Activated naive CD8-positive, alpha-beta T cell treated with anti-CD3 and anti-CD28 coated beads, Interleukin-2, amount 50 U/mL, for 24 hours (primary cell): Measurements from ENCODE around the gene ACTL7B.

Experiments
- ATAC-seq: fragments of 150-1000 bp; cut with Tn5 transposase; one replicate; pipeline ENCODE4 v1.10.0; 2021
- DNase-seq: peaks from one replicate; pipeline ENCODE4 v3.0.0; 2021
- H3K27ac Mint-ChIP-seq: one replicate; pipeline ENCODE4 v1.8.0; 2021; ENCODE audit warnings: mild to moderate bottlenecking, mixed read lengths
- H3K27me3 Mint-ChIP-seq: one replicate; pipeline ENCODE4 v1.8.0; 2021; ENCODE audit warnings: mixed read lengths
- H3K36me3 Mint-ChIP-seq: one replicate; pipeline ENCODE4 v1.8.0; 2021; ENCODE audit warnings: low read depth, mixed read lengths
- H3K4me1 Mint-ChIP-seq: one replicate; pipeline ENCODE4 v1.8.0; 2021; ENCODE audit warnings: mixed read lengths
- H3K4me3 Mint-ChIP-seq: one replicate; pipeline ENCODE4 v1.8.0; 2021; ENCODE audit warnings: mild to moderate bottlenecking, moderate library complexity, mixed read lengths
- H3K9me3 Mint-ChIP-seq: one replicate; pipeline ENCODE4 v1.8.0; 2021; ENCODE audit warnings: mixed read lengths

The ACTL7B gene

DNA sequence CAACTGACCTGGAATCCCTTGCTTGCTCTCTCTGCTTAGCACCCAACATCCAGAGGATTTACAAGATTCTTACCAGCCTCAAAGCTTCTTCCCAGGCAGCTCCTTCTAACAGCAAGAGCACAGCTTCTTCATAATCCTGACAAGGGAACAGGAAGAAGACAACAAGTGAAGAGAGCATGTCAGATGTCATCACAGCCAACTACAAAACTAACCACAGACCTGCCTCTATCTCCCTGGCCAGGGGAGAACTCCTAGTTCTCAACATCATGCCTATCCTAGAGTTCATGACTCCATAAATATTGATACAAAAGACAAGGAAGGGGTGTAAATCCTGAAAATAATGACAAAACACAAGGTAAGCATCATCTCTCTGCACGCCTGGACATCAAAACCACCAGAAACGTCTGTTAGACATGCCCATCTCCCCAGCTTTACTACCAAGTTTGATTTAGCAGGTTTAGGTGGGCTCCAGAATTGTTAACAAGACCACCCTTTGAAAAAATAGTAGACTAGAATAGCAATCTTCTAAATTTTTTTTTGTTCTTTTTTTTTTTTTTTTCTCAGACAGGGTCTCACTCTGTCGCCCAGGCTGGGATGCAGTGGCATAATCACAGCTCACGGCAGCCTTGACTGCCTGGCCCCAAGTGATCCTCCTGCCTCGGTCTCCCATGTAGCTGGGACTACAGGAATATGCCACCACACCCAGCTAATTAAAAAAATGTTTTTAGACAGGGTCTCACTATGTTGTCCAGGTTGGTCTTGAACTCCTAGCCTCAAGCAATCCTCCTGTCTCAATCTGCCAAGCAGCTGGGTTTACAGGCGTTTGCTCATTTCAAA, 26.5 kb upstream of the ACTL7B start:
- DNase-seq (no peak), ATAC-seq (no peak)
- Mint-ChIP-seq H3K36me3 (peaks cover 67% of the 10 kb centered on the region), H3K27ac (no peak overlapping the region), H3K27me3 (no peaks in the 10 kb centered on the region), H3K4me3 (no peak overlapping the region), H3K9me3 (no peaks in the 10 kb centered on the region), H3K4me1 (peaks cover 19% of the 10 kb centered on the region)

DNA sequence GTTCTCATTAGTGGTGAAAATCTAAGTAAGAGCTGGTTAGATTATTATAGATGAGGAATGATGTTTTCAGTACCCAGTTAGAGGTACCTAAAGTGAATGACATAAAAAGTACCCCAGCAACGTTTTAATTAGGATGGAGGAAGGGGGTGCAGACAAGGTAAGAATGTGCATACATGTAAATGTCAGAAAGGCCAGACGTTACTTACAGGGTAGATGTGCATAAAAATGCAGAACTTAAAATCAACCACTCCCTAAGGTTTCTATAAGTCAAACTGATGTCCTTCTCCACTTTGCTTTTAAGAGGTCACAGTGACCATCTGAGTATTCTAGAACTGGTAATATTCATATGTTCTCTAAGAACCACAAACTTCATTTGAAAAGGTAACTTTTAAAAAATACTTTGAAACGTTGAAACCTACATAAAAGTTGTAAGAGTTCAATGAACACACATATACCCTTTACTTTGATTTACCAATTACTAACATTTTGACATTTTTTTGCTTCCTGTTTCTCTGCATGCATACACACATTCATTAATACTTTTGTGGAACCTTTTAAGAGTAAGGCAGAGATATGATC, 25.0 kb upstream of the ACTL7B start:
- ATAC-seq = no peak
- peaks cover 68% of the 10 kb centered on the region for H3K36me3 Mint-ChIP-seq

DNA sequence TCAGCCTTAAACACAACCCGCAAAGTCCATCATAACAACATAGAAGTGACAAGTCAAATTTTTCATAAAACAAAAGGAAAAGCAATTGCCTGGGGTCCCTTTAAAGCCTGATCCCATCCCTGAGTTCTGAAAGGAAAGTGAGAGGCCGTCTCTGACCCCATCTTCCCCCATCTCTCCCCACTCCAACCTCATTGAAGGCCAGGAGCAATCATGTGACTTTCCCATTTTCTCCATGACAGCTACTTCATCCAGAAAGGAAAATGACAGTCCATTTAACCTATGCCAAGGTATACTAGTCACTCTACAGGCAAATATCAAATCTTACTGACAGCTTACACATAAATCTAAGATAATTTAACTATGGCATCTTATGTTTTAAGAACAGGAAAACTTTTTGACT, 21.7 kb upstream of the ACTL7B start:
- Mint-ChIP-seq H3K27ac (peak overlapping the region; percentile 68), H3K4me3 (no peak overlapping the region), H3K27me3 (no peaks in the 10 kb centered on the region), H3K4me1 (peaks cover 2% of the 10 kb centered on the region), H3K36me3 (peaks cover 73% of the 10 kb centered on the region), H3K9me3 (no peaks in the 10 kb centered on the region)
- no peak for ATAC-seq
- DNase-seq = no peak

More for the DNA sequence above, 25.0 kb upstream of the ACTL7B start:
- no peaks in the 10 kb centered on the region for H3K27me3 Mint-ChIP-seq
- peaks cover 8% of the 10 kb centered on the region for H3K4me1 Mint-ChIP-seq
- H3K4me3 Mint-ChIP-seq = no peak overlapping the region
- H3K27ac Mint-ChIP-seq = no peak overlapping the region
- no peak for DNase-seq
- H3K9me3 Mint-ChIP-seq = no peaks in the 10 kb centered on the region

DNA sequence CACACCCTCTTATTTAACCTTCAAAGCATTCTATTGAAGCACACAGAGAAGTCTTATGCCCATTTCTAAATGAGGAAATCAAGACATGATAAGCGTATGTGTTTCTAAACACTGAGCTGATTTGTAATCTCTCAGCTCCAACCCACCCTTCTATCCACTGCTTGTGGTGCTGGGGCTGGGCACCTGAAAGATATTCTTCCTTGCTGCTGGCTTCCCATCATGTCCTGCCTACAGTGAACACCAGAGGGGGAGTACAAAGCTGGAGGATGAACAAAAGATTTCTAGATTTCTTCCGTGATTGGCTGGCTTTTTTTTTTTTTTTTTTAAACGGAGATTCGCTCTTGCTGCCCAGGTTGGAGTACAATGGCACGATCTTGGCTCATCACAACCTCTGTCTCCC, 20.6 kb upstream of the ACTL7B start:
- no peak overlapping the region for H3K27ac Mint-ChIP-seq

DNA sequence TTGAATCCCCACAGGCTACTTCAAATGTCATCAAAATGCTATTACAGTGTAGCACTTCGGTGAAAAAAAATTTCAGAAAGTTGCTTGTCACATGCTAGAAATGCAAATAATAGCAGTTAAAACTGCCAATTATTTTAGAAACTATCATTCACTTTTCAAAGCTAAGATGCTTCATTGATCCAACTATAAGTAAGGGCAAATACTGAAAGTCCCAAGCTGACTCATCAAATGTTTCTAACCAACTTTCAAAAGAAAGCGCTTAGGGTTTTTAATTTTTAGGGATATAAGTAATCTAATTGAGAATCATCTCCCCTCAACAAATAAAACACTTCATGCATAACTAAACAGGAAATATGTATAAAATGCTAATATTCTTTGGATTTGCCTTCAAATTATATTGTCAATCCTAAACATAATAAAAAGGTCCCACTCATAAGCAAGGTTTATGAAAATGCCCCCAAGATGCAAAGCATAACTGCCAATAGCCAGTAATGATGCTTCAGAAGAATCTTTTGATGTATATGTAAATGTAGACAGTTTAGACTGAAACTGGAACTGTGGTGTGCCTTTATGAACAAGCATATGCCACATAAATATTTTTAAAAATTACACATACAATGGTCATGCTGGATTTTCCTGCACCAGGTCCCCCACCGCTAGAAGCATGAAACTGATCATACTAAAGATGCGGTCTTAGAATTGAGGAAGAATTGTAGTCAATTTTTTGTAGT, 18.4 kb upstream of the ACTL7B start:
- ATAC-seq = no peak
- H3K27me3 Mint-ChIP-seq = no peaks in the 10 kb centered on the region
- peaks cover 4% of the 10 kb centered on the region for H3K9me3 Mint-ChIP-seq
- DNase-seq = no peak
- H3K4me3 Mint-ChIP-seq = no peak overlapping the region
- H3K36me3 Mint-ChIP-seq = peaks cover 78% of the 10 kb centered on the region
- peaks cover 2% of the 10 kb centered on the region for H3K4me1 Mint-ChIP-seq
- no peak overlapping the region for H3K27ac Mint-ChIP-seq

More for the DNA sequence above, 20.6 kb upstream of the ACTL7B start:
- Mint-ChIP-seq H3K9me3 (peaks cover 3% of the 10 kb centered on the region), H3K27me3 (no peaks in the 10 kb centered on the region), H3K4me3 (no peak overlapping the region), H3K36me3 (peaks cover 76% of the 10 kb centered on the region), H3K4me1 (peaks cover 2% of the 10 kb centered on the region)
- DNase-seq (no peak), ATAC-seq (no peak)

DNA sequence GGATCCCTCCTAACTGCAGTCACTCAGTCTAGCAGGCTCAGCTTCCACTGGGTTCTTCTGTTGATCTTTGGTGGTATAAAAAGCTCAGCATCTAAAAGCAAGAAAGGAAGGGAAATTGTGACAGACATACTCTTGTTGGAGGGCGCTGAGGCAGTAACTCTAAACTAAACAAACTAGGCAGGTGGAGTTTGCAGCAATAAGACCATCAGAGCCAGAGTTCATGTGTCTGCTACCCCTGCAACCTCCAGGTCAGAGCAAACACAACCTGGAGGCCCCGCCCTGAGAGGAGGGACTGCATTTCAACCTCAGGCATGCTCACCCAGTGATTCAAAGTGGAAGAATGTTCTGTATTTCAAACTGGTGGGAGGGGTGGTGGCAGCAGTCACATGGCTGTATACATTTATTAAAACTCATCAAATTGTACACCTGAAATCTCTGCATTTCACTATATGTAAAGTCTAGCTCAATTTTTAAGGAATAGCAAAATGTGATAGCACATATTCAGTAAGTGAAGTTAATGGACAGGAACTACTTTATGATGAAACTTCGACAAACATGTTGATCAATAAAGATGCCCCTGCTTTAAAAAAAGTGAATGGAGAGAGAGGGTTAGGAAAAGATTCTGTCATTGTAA, 13.4 kb upstream of the ACTL7B start:
- ATAC-seq (no peak), DNase-seq (no peak)
- Mint-ChIP-seq H3K36me3 (peaks cover 62% of the 10 kb centered on the region), H3K9me3 (peaks cover 4% of the 10 kb centered on the region), H3K27me3 (no peaks in the 10 kb centered on the region), H3K4me1 (no peaks in the 10 kb centered on the region), H3K4me3 (no peak overlapping the region), H3K27ac (no peak overlapping the region)

DNA sequence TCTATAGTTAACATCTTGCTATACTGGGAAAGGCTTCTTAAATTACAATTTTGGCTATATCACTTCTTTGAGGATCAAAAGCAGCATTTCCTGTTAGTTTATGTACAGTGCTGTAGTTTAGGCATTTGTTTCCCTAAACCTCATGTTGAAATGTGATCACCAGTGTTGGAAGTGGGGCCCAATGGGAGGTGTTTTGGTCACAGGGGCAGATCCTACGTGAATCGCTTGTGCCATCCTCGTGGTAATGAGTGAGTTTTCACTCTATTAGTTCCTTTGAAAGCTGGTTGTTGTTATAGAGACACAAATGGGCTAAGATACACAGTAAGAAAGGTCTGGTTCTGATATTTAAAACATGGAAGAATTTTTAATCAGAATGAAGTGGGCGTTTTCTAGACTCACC, 12.0 kb upstream of the ACTL7B start:
- H3K9me3 Mint-ChIP-seq = peaks cover 4% of the 10 kb centered on the region
- H3K36me3 Mint-ChIP-seq = peaks cover 50% of the 10 kb centered on the region
- H3K4me3 Mint-ChIP-seq = no peak overlapping the region
- ATAC-seq (no peak), DNase-seq (no peak)
- no peaks in the 10 kb centered on the region for H3K4me1 Mint-ChIP-seq
- no peak overlapping the region for H3K27ac Mint-ChIP-seq
- no peaks in the 10 kb centered on the region for H3K27me3 Mint-ChIP-seq

DNA sequence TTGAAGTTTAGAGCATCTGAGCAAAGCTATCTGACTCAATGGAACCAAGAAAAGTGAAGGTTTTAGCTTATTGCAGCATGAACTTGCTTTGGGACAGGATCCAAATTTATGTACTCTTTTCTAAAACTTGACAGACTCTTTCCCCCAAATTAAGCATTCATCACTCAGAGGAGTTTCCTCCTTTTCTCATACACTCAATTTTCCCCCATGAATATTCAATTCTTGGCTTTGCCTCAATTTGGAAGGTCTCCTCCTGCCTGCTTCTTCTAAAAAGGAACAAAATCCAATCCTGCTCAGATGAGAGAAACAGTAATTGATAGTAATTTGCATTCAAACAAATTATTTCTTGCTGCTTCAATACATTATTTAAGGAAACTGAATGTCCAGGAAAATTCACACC, 11.3 kb upstream of the ACTL7B start:
- Mint-ChIP-seq H3K36me3 (peaks cover 46% of the 10 kb centered on the region), H3K27ac (no peak overlapping the region), H3K4me1 (no peaks in the 10 kb centered on the region), H3K9me3 (peaks cover 4% of the 10 kb centered on the region), H3K27me3 (no peaks in the 10 kb centered on the region), H3K4me3 (no peak overlapping the region)
- ATAC-seq = no peak
- no peak for DNase-seq

DNA sequence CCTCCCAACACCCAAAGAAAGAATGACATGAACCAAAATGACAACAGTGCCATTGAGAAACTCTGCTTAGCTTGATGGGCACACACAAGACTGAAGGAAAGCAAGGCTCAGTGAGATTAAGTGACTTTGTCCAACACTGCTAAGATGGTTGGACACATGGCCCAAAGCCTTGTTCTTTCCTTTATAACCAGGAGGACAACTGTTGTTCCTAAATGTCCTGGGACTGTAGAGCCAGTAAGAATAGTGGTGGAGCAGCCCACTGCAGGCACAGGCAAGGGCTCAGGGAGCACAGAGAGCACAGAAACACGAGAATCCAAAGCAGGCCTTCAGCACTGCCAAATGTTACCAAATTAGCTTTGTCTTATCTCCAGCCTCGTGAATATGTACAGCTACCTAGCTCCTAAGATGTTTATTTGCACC, 10.2 kb upstream of the ACTL7B start:
- Mint-ChIP-seq H3K4me1 (no peaks in the 10 kb centered on the region), H3K4me3 (no peak overlapping the region), H3K9me3 (no peaks in the 10 kb centered on the region), H3K27me3 (no peaks in the 10 kb centered on the region), H3K27ac (no peak overlapping the region), H3K36me3 (peaks cover 36% of the 10 kb centered on the region)
- ATAC-seq = no peak
- no peak for DNase-seq

DNA sequence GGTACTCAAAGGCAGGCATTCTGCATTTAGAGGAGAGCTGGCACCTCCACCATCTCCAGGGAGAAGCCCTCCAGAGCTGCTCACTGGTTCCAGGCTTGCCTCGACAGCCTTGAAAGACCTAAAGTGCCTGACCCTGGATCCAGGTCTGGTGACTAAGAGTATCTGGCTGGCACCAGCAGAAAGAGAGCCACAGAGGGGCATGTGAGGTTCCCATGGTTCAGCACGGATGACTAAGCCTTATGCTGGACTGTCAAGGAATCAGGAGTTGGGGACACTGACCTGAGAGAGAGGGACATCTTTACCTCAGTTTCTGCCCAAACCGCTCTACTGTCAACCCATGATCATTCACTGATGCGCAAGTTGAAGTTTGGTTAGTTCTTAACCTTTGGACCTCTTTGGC, 9.3 kb upstream of the ACTL7B start:
- peaks cover 28% of the 10 kb centered on the region for H3K36me3 Mint-ChIP-seq
- no peaks in the 10 kb centered on the region for H3K27me3 Mint-ChIP-seq
- no peaks in the 10 kb centered on the region for H3K4me1 Mint-ChIP-seq
- H3K27ac Mint-ChIP-seq = no peak overlapping the region
- no peaks in the 10 kb centered on the region for H3K9me3 Mint-ChIP-seq
- no peak overlapping the region for H3K4me3 Mint-ChIP-seq
- ATAC-seq (no peak), DNase-seq (no peak)

DNA sequence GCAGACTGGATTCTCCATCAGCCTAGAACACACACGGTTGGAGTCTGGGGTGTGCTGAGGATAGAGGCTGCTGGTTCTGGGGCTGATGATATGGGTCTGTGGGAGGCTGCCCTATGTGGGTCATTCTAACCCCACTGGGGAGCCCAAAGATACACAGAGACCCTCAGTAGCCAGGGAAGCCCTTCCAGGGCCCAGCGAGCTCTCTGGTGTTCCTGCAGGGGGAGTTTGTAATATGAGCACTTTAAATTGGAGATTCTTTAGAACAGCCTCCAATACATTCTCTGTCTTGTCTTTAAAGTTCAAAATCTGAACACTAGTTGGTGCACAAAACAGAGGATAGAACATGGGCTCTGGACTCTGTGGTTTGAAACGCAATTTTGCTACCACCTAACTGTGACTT, 8.7 kb upstream of the ACTL7B start:
- Mint-ChIP-seq H3K27ac (no peak overlapping the region), H3K4me1 (peaks cover 2% of the 10 kb centered on the region), H3K4me3 (no peak overlapping the region), H3K27me3 (no peaks in the 10 kb centered on the region), H3K36me3 (peaks cover 23% of the 10 kb centered on the region), H3K9me3 (no peaks in the 10 kb centered on the region)
- DNase-seq (no peak), ATAC-seq (no peak)

DNA sequence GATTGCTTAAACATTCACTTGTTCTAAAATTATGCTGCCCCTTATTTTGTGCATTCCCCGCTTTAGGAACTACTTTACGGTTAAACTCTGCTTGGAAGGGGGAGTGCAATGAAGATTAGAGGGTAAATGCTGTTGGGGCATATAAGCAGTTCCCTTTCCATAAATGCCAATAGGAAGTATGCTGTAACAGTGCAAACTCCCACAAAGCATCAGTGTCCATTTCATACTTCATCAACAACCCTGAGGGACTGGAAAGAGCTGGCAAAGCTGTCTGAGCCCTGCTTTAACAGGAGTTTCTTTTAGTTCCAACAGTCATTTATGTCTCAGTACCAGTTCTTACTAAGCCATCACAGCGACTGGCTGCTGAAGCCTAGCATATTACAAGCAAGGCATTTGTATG, 8.1 kb upstream of the ACTL7B start:
- DNase-seq (no peak), ATAC-seq (no peak)
- H3K27ac Mint-ChIP-seq = no peak overlapping the region
- peaks cover 17% of the 10 kb centered on the region for H3K36me3 Mint-ChIP-seq
- peaks cover 2% of the 10 kb centered on the region for H3K4me1 Mint-ChIP-seq
- no peaks in the 10 kb centered on the region for H3K9me3 Mint-ChIP-seq
- H3K27me3 Mint-ChIP-seq = no peaks in the 10 kb centered on the region
- no peak overlapping the region for H3K4me3 Mint-ChIP-seq

DNA sequence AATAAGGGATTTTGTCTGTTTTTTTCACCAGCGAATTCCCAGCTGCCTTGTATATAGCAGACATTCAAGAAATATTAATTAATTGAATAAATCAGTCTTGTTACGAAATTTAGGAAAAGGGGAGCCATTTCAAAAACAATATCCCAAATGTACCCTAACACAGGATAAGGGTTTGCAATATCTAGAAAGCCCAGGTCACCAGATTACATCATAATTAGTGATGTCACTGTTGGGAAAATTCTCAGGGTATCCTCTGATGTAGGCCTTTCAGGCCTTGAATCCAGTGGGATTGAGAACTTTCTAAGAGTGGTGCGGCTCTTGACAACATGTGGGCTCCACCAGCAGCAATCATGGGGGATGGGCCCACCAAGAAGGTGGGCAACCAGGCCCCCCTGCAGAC, 6.2 kb upstream of the ACTL7B start, which contains the start of gene ACTL7A:
ACTL7A (plus strand) TSS at position 270 of the 400 bp plus-strand sequence; CDS start at position 327, 57 bp downstream.
- ATAC-seq (no peak), DNase-seq (no peak)
- Mint-ChIP-seq H3K4me3 (no peak within 1 kb of the TSS), H3K9me3 (no peaks in the 10 kb centered on the region), H3K4me1 (peaks cover 2% of the 10 kb centered on the region), H3K27me3 (no peaks in the 10 kb centered on the region), H3K27ac (no peak within 1 kb of the TSS), H3K36me3 (peaks cover under 1% of the 10 kb centered on the region)

DNA sequence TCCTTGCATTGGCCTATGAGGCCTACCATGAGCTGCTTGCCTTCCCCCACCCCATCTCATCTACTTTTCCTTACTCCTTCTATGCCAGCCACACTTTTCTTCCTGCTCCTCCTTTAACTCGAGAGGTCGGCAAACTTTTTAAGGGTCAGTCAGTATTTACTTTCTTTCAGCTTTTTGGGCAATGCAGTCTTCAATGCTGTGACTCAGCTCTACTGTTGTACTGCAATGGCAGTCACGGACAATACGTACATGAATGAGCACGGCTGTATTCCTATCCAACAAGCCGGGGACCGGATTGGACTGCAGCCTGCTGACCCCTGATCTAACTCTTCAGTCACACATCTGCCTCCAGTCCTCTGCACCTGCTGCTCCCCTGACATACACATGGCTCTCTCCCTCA, 5.7 kb upstream of the ACTL7B start:
- no peak for DNase-seq
- no peaks in the 10 kb centered on the region for H3K9me3 Mint-ChIP-seq
- H3K27me3 Mint-ChIP-seq = no peaks in the 10 kb centered on the region
- H3K36me3 Mint-ChIP-seq = no peaks in the 10 kb centered on the region
- H3K4me3 Mint-ChIP-seq = no peak overlapping the region
- H3K4me1 Mint-ChIP-seq = peaks cover 2% of the 10 kb centered on the region
- no peak overlapping the region for H3K27ac Mint-ChIP-seq
- no peak for ATAC-seq
